K562 (cell line): ENCODE data around the gene MEIS2. TPM values are rescaled to one million over a fixed set of nuclear protein-coding genes. Genes with fewer than 3 reads are reported as not detected.

Experiments used
- ATAC-seq: fragments of 200-7000 bp; cut with Tn5 transposase; 3 replicates; pipeline ENCODE4 v1.9.1; 2020; ENCODE audit warnings: moderate library complexity
- BruUV-seq: library from RNA; stranded (reverse); fragments of 400-500 nt; replicated peaks from 2 replicates; lab custom pipeline; 2021; lab: Mats Ljungman, UMichigan
- CTCF ChIA-PET: fragments of 300-600 bp; formaldehyde crosslinking; extraction: SDS; loops from one replicate; lab custom pipeline; 2021; ENCODE audit warnings: low intra/inter-chr PET ratio; lab: Yijun Ruan, JAX
- POLR2A ChIA-PET: fragments of 300-600, 350-650 bp; sonication (Branson Sonifier 250); formaldehyde crosslinking; extraction: SDS; loops from one replicate; lab custom pipeline; 2021; ENCODE audit warnings: antibody characterized with exemption, inconsistent platforms; lab: Yijun Ruan, JAX
- DNase-seq, 4 experiments: peaks; one replicate each; pipeline versions ENCODE4 v3.0.0 to v3.0.0-alpha.2; 2011 to 2018; ENCODE audit warnings: low spot score in 3 of 4, mixed read lengths in 3 of 4; ENCODE audit errors: extremely low read depth in 1 of 4
- FAIRE-seq: peaks from 2 replicates; lab custom pipeline; 2011; peaks lifted over from hg19 to GRCh38; lab: Jason Lieb, UNC
- H2AFZ ChIP-seq: 2 replicates; pipeline ENCODE4 v1.6.0; 2011; ENCODE audit warnings: low read depth, low read length, control low read depth, inconsistent platforms
- H3K27ac ChIP-seq: fragments of 200-600 bp; 3 replicates; pipeline ENCODE4 v1.8.0; 2011; ENCODE audit warnings: low read depth, mild to moderate bottlenecking, control low read depth, inconsistent platforms, low read length, moderate library complexity, mixed read lengths; ENCODE audit errors: extremely low read depth
- H3K27me3 ChIP-seq, 2 experiments: fragments of 300-600 bp in 1 of 2; 2 replicates in 1 of 2; 3 replicates in 1 of 2; pipeline versions ENCODE4 v1.6.0 to v1.8.0; 2011; ENCODE audit warnings: inconsistent platforms in 2 of 2, low read length in 2 of 2, mild to moderate bottlenecking in 1 of 2, mixed read lengths in 1 of 2, moderate library complexity in 1 of 2; ENCODE audit not compliant: control insufficient read depth in 2 of 2, insufficient read depth in 2 of 2
- H3K36me3 ChIP-seq: fragments of 300-600 bp; 3 replicates; pipeline ENCODE4 v1.8.0; 2011; ENCODE audit warnings: mild to moderate bottlenecking, low read length, inconsistent platforms; ENCODE audit not compliant: control insufficient read depth, insufficient read depth
- H3K4me1 ChIP-seq, 2 experiments: fragments of 200-600 bp in 1 of 2; replicated peaks in 1 of 2; 2 replicates in 1 of 2; 3 replicates in 1 of 2; pipeline versions ENCODE4 v1.5.1 to v1.8.0; 2011; ENCODE audit warnings: inconsistent platforms in 2 of 2, low read length in 2 of 2, mild to moderate bottlenecking in 1 of 2, mixed read lengths in 1 of 2, moderate library complexity in 1 of 2; ENCODE audit not compliant: control insufficient read depth in 2 of 2, insufficient read depth in 2 of 2
- H3K4me2 ChIP-seq: 2 replicates; pipeline ENCODE4 v1.6.1; 2011; ENCODE audit warnings: low read length, control low read depth, inconsistent platforms, mixed read lengths; ENCODE audit not compliant: insufficient read depth
- H3K4me3 ChIP-seq: fragments of 200-600 bp; sonication (generic), shearing (Covaris generic); 2 replicates; pipeline ENCODE4 v1.5.1; 2016; ENCODE audit warnings: control low read depth, inconsistent platforms
- H3K79me2 ChIP-seq: fragments of 200-600 bp; 3 replicates; pipeline ENCODE4 v1.8.0; 2011; ENCODE audit warnings: low read length, inconsistent platforms; ENCODE audit not compliant: control insufficient read depth, insufficient read depth
- H3K9ac ChIP-seq, 2 experiments: 2 replicates each; pipeline versions ENCODE4 v1.6.0 to v1.6.1; 2011; ENCODE audit warnings: low read depth in 2 of 2, low read length in 2 of 2, control low read depth in 1 of 2, inconsistent platforms in 1 of 2, mild to moderate bottlenecking in 1 of 2, mixed read lengths in 1 of 2; ENCODE audit not compliant: insufficient read depth in 1 of 2
- H3K9me1 ChIP-seq: one replicate; pipeline ENCODE4 v1.6.0; 2011; ENCODE audit warnings: inconsistent platforms, mild to moderate bottlenecking, low read length, moderate library complexity; ENCODE audit not compliant: control insufficient read depth, insufficient read depth
- H3K9me3 ChIP-seq: replicated peaks from 2 replicates; pipeline ENCODE4 v1.5.1; 2011; ENCODE audit warnings: low read depth, low read length, inconsistent platforms; ENCODE audit not compliant: control insufficient read depth, insufficient read depth
- H4K20me1 ChIP-seq: replicated peaks from 2 replicates; pipeline ENCODE4 v1.6.1; 2011; ENCODE audit warnings: low read length, inconsistent platforms, mixed read lengths; ENCODE audit not compliant: control insufficient read depth, insufficient read depth
- ARHGAP35 ChIP-seq: fragments of 450-650 bp; IDR thresholded peaks from 2 replicates; pipeline ENCODE4 v1.6.1; 2018; ENCODE audit not compliant: partially characterized antibody
- RAD51 ChIP-seq: fragments of 450-650 bp; IDR thresholded peaks from 2 replicates; pipeline ENCODE4 v1.7.1; 2016; ENCODE audit warnings: low read depth, mild to moderate bottlenecking, borderline replicate concordance
- WGBS: fragments of 100-300 bp; shearing (Covaris generic); methylation state at CpG from one replicate; pipeline ENCODE4 v1.1.6; 2016; ENCODE audit warnings: low coverage, mixed read lengths; ENCODE audit not compliant: insufficient coverage; ENCODE audit errors: missing lambda C conversion rate; 5-methylcytosine and 5-hydroxymethylcytosine counted together
- in situ Hi-C: fragments of 300-500 bp; cut with MboI; formaldehyde crosslinking; loops from 4 replicates; pipeline ENCODE4 v1.15.0; 2018; ENCODE audit warnings: inconsistent platforms, mixed read lengths
- intact Hi-C: fragments of 100-400 bp; cut with micrococcal nuclease; formaldehyde crosslinking; loops from 2 replicates; pipeline ENCODE4 v1.14.2; 2022
- polyA plus RNA-seq, 8 experiments: library from polyadenylated mRNA; depleted of rRNA in 4 of 8; stranded (reverse) in 5 of 8; unstranded in 3 of 8; fragments of >200 nt; fragmentation: Nextera tagmentation in 2 of 8; fragmentation: Illumina TruSeq in 1 of 8; extraction: Ambion mirVana in 2 of 8; extraction: Trizol in 1 of 8; gene quantifications; 2 replicates each; pipeline versions ENCODE4 v1.2.1 to v1.2.3, GENCODE V29; 2011 to 2014; ENCODE audit warnings: inconsistent platforms in 1 of 8, missing spikeins in 1 of 8
- total RNA-seq, 7 experiments: library from RNA; depleted of rRNA in 6 of 7; stranded (reverse); fragments of >200 nt in 6 of 7; fragmentation: Illumina TruSeq in 2 of 7; extraction: Trizol in 2 of 7; gene quantifications; 2 replicates each; pipeline versions ENCODE4 v1.2.1 to v1.2.3, GENCODE V29; 2011 to 2021; ENCODE audit warnings: low replicate concordance in 1 of 7
- TF ChIP-seq, protein P1 (sequence below): IDR thresholded peaks from 2 replicates; pipeline ENCODE4 v1.6.1; 2016; ENCODE audit warnings: missing genetic modification characterization, missing compliant biosample characterization

The MEIS2 gene
- total and polyA plus RNA-seq, 9 of the 15 experiments (the other 6 are each of a cell fraction or from before 2014, with no cell fraction given) = 7.5 to 64.2 (median 22.3) TPM

DNA sequence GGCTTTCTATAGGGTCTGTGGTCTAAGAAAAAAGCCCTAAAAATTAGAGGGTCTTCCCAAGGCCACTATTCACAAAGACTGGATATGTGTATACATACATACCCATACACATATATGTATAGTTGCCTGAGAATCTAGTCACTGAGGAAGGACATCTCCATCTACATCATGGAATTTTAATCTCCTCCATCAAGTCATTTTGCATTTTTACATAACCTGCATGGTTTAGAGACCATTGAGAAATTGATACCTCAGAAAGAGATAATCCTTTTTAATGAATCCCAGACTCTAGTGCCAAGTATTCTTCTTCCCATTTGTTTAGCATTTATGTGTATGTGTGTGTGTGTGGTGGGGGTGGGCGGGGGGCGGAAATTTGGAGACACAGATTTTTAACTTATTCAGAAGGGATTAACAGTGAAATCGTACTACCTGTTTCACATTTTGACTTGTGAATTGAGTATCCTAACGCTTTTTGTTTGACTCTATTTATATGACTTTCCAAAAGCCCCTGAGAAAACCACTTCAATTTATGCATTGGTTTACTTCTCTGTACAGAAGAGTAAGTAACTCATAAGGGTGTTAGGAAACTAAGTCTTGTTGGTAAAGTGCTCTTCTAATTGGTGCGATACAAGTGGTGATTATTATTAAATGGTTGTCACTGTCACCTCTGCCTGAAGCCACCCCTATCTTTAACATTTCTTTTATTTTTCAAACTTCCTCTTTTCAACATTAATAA, 166.9 kb downstream of the MEIS2 start:
- Histone ChIP-seq H3K27ac (no peak overlapping the region), H2AFZ (no peak overlapping the region), H3K4me3 (no peak overlapping the region), H3K9me1 (no peaks in the 10 kb centered on the region), H3K9ac (no peak overlapping the region), H3K27me3 (no peaks in the 10 kb centered on the region), H3K4me2 (no peak overlapping the region), H3K4me1 (no peaks in the 10 kb centered on the region; a peak in 2 of 5 replicates), H3K79me2 (no peaks in the 10 kb centered on the region), H3K9me3 (peaks cover 7% of the 10 kb centered on the region), H3K36me3 (peaks cover 13% of the 10 kb centered on the region; the same call in 2 of the 3 replicates), H4K20me1 (no peaks in the 10 kb centered on the region)
- TF ChIP-seq, protein P1, sequence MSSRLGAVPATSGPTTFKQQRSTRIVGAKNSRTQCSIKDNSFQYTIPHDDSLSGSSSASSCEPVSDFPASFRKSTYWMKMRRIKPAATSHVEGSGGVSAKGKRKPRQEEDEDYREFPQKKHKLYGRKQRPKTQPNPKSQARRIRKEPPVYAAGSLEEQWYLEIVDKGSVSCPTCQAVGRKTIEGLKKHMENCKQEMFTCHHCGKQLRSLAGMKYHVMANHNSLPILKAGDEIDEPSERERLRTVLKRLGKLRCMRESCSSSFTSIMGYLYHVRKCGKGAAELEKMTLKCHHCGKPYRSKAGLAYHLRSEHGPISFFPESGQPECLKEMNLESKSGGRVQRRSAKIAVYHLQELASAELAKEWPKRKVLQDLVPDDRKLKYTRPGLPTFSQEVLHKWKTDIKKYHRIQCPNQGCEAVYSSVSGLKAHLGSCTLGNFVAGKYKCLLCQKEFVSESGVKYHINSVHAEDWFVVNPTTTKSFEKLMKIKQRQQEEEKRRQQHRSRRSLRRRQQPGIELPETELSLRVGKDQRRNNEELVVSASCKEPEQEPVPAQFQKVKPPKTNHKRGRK (tag) = no peak
- TF ChIP-seq RAD51 (no peak), ARHGAP35 (no peak)
- no TSS peak for BruUV-seq
- 98% methylated on average over 5 of the region's 5 CpGs for WGBS
- ATAC-seq (no peak), DNase-seq (no peak), FAIRE-seq (no peak)
- ChIA-PET POLR2A (interaction anchor here (0.5 kb wide), 1 partner anchor 33 kb away, joined by 3 read pairs; no protein-coding TSS in a partner anchor), CTCF (no interaction called here)
- in situ Hi-C loops (no loop called here), intact Hi-C loops (no loop called here)
